HL-60 (cell line): ENCODE data around the gene CPS1.

Experiments used
- DNase-seq, 2 experiments: peaks; one replicate each; pipeline ENCODE4 v3.0.0-alpha.2; 2010 to 2020; ENCODE audit warnings: low read depth in 1 of 2, low spot score in 1 of 2
- H3K27ac ChIP-seq: fragments of 250-450 bp; sonication (Bioruptor Pico); replicated peaks from 2 replicates; pipeline ENCODE4 v1.5.1; 2020; ENCODE audit warnings: mild to moderate bottlenecking, moderate library complexity
- H3K27me3 ChIP-seq: fragments of 250-450 bp; sonication (Bioruptor Pico); 2 replicates; pipeline ENCODE4 v1.5.1; 2021; ENCODE audit warnings: mild to moderate bottlenecking, moderate library complexity; ENCODE audit not compliant: insufficient read depth, poor library complexity, severe bottlenecking
- H3K4me3 ChIP-seq: replicated peaks from 2 replicates; pipeline ENCODE4 v1.5.1; 2011; ENCODE audit warnings: mild to moderate bottlenecking, control low read depth, low read length; ENCODE audit not compliant: insufficient read depth
- CTCF ChIP-seq: IDR thresholded peaks from one replicate; pipeline ENCODE4 v1.5.1; 2011; ENCODE audit warnings: low read length, control low read depth, inconsistent platforms; ENCODE audit not compliant: insufficient read depth
- GABPA ChIP-seq: IDR thresholded peaks from 2 replicates; pipeline ENCODE4 v1.6.1; 2012; ENCODE audit warnings: low read depth
- POLR2AphosphoS5 ChIP-seq: IDR thresholded peaks from 2 replicates; pipeline ENCODE4 v1.6.1; 2012; ENCODE audit warnings: low read depth
- REST ChIP-seq: IDR thresholded peaks from 2 replicates; pipeline ENCODE4 v1.6.1; 2012; ENCODE audit warnings: low read depth; ENCODE audit not compliant: insufficient replicate concordance
- SPI1 ChIP-seq: IDR thresholded peaks from 2 replicates; pipeline ENCODE4 v1.6.1; 2012; ENCODE audit warnings: low read depth, mild to moderate bottlenecking, borderline replicate concordance

Gene CPS1

GRCh38 chr2:210544007-210544590 is 12.3 kb upstream of the CPS1 start:
- Histone ChIP-seq H3K27me3 (no peaks in the 10 kb centered on the region), H3K4me3 (no peak overlapping the region), H3K27ac (no peak overlapping the region)
- no peak for DNase-seq
- TF ChIP-seq POLR2AphosphoS5, result no peak
- TF ChIP-seq REST, result no peak
- no peak for TF ChIP-seq SPI1

DNA sequence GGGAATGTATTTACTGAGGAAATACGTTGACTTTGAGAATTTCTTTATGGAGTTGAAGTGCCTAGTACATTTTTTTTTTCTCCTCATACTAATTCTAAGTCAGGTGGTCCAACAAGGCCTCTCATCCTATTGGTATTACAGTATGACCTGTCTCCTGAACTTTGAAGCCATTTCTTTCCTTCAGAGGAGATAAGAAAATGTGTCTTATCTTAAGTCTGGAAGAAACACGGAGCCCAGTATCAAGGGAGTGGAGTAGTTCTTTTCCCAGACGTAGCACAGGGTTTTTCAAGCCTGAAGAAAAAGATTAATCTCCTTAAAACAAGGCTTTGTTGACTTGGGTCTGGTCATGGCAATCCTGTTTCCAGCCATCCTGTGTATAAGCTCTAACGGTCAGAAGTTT is 11.6 kb upstream of the CPS1 start:
- no peak overlapping the region for H3K27ac ChIP-seq
- H3K27me3 ChIP-seq, result no peaks in the 10 kb centered on the region
- H3K4me3 ChIP-seq, result no peak overlapping the region
- no peak for DNase-seq
- TF ChIP-seq POLR2AphosphoS5 (no peak), CTCF (no peak), SPI1 (no peak), REST (no peak), GABPA (no peak)

- H3K27me3 ChIP-seq, result no peaks in the 10 kb centered on the region
- no peak for DNase-seq
- no peak overlapping the region for H3K27ac ChIP-seq
- TF ChIP-seq SPI1 (no peak), POLR2AphosphoS5 (no peak), CTCF (no peak), REST (no peak), GABPA (no peak)
- no peak overlapping the region for H3K4me3 ChIP-seq
These were observed 9.8 kb upstream of the CPS1 start for GRCh38 chr2:210546424-210547208.
